HG02870 (cell line): ENCODE measurements around the gene F2.
"Not testable (repeated sequence)": the region's sequence is repeated elsewhere in the genome, so short reads cannot be mapped to it uniquely, and the experiment has no call there.

Source experiments
- ATAC-seq: cut with Tn5 transposase; IDR thresholded peaks from one replicate; pipeline ENCODE4 v1.9.1; 2021; ENCODE audit warnings: mild to moderate bottlenecking, moderate library complexity; ENCODE audit not compliant: unreplicated experiment

Gene F2

GRCh38 chr11:46719048-46719542, at the start of gene F2:
Gene F2 (plus strand): TSS chr11:46719213. CDS start chr11:46719236, 23 bp downstream.
- ATAC-seq: no peak

- ATAC-seq: no peak
Measured at GRCh38 chr11:46669711-46670139, 49.3 kb upstream of the F2 start.

DNA sequence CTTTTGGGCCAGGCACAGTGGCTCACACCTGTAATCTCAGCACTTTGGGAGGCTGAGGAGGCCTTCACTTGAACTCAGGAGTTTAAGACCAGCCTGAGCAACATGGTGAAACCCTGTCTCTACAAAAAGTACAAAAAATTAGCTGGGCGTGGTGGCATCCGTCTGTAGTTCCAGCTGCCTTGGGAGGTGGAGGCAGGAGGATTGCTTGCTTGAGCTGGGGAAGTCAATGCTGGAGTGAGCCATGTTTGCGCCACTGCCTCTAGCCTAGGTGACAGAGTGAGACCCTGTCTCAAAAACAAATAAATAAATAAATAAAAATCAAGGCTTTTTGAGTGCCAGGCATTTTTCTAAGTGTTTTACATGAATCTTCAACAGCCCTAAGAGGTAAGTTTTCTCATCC, 48.5 kb upstream of the F2 start:
- not testable (repeated sequence) for ATAC-seq

DNA sequence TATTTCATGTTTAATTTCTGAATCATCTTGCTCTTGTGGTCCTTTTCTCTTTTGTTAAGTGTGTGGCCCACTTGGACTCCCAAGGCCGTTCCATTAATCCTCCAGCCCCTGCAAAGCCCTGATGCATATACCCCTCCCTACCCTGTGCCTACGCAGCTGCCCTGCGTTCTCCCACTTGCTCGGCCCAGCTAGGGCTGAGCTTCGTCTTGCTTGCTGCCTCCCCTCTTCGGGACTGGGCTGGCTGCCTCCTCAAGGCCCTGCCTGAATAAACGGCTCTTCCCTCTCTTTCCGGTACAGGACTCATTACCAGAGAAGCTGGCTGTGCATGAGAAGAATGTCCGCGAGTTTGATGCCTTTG, 47.1 kb upstream of the F2 start:
- ATAC-seq: no peak

DNA sequence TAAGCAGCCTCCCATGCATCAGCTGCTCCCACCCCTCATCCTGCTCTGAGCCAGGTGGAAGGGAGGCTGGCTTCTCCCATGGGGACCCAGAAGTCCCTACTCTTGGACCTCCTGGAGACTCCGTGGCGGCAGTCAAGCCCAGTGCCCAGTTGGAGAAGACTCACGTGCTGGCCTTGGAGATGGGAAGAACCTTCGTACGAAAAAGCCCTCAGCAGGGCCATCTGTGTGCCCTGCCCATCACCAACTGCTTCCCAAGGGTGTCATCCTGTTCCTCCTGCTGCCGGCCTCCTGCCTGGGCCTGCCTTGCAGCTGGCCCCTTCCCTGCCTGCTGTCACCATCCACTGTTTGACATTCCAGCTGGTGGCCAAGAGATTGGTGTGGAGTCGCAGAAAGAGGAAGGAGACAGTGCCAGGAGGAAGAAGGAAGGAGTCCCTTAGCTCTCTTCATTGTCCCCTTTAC, 46.6 kb upstream of the F2 start:
- ATAC-seq: no peak

GRCh38 chr11:46673713-46674462, 45.1 kb upstream of the F2 start:
- ATAC-seq: no peak

- no peak for ATAC-seq
Measured at GRCh38 chr11:46674463-46675287, 44.3 kb upstream of the F2 start.

GRCh38 chr11:46675288-46675851, 43.6 kb upstream of the F2 start:
- no peak for ATAC-seq

GRCh38 chr11:46675949-46676348, 43.1 kb upstream of the F2 start:
- no peak for ATAC-seq

- ATAC-seq: no peak
Measured at GRCh38 chr11:46676436-46677158, 42.4 kb upstream of the F2 start.

GRCh38 chr11:46677169-46677568, 41.8 kb upstream of the F2 start:
- no peak for ATAC-seq

DNA sequence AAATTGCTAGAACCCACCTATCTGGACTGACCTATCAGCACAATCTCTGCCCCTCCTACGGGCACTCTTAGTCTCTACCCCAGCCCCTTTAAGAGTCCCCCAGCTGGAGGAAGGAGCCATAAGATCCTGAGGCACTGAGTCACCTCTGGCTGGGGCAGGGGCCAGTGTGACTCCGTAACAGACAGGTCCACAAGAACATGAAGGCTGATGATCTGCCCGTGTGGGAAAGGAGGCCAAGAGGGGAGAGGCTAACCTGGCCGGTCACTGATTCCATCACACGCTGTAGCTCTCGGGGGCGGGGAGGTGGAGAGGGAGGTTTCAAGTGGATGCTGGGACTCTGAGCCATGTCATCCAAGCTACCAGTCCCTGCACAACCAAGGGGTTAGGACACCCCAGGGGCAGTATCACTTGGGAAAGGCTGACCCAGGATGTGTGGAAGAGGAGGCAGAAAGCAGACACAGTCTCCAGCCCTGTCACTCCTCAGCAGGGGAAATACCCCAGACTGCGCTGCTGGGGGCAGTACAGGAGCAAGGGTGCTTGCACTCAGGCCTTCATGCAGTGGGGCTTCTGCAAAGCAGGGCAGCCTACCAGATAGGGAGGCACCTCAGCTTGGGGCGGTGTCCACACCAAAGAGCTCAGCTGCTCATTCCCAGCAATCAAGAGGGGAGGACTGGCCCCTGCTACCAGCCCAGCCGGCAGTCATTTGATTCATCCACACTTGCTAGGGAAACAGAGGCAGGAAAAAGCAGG, 40.8 kb upstream of the F2 start:
- no peak for ATAC-seq

DNA sequence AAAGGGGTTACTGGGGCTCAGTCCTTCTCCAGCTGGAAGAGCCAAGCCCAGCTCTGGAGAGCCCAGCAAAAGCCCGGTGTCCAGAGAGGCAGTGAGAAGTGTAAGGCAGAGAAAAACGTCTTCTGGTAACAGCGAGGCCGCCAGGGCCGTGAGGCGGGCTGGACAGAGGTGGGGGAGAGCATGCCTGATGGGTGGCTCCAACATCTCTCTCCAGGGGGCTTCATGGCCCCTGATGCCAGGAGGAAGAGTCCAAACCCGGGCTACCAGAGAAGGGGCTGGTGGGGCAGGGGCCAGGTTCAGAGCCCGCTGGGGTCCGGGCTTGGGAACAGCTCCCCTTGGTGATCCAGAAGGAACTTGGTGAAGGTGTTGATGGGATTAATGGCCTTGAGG, 40.3 kb upstream of the F2 start:
- no peak for ATAC-seq

GRCh38 chr11:46679241-46680163, 39.5 kb upstream of the F2 start:
- ATAC-seq: no peak

DNA sequence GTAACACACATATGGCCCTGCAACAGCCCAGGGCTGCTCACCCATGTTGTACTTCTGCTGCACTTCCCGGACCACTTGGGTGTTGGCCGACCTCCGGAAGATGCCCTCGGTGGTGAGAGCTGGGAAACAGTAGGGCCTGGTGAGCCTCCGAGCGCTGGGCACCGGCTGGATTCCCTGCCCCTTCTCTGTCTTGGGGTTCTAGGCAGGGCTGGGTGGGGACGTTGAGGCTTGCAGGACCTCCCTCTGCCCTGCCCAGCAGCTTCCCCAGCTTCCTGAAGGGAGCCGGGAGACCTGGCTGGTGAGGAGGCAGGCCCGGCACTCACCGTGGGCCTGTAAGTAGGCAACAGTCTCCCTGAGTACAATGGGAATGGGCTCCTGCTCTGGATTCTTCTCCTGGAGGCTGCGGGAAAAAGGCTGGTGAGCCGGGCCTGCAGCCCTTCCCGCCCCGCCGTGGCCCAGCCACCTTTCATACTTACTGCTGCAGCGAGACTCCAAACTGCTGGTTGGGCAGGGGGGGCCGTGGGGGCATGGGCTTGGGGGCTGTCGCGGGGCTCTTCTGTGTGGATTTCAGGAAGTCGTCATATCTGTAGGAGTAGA, 38.8 kb upstream of the F2 start:
- ATAC-seq: no peak

DNA sequence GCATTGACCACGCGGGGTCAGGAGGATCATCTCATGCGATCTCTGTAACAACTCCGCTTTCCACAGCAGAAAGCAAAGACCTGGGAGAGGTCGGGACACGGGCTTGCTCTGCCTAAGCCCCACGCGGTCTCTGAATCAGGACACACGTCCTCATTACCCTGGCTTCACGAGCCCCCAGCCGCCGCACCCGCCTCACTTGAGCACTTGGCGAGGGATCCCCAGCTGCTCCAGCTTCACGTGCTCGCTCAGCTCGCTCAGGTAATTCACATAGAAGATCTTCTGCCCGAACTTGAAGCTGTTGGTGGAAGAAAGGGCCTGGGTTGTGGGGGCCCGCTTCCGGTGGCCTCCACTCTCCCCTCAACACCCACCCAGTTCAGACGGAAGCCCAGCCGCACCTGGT, 38.2 kb upstream of the F2 start:
- ATAC-seq: no peak

DNA sequence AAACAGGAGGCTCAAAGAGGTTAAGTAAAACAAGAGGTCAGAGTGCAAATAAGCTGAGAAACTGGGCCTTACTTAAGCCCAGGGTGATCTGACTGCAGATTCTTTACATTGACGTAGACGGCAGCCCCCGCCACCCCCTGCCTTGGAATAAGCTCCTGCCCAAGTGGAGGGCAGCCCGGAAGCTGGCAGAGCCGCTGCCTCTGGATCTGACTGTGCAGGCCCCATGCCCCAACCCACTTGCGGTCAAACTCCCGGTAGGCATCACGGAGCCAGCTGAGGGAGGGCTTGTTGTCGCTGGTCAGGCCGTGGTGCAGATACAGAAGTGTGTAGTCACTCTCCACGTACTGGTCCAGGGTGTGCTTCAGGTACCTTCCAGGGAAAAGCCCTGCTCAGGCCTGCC, 37.2 kb upstream of the F2 start:
- ATAC-seq: no peak

- ATAC-seq: no peak
Measured at GRCh38 chr11:46682773-46683752, 36.0 kb upstream of the F2 start.
